Measurements from ENCODE around the gene RTL3.

GRCh38 chrX:78643096-78643495, 16.0 kb downstream of the RTL3 start:
- TF ChIP-seq, protein P1, sequence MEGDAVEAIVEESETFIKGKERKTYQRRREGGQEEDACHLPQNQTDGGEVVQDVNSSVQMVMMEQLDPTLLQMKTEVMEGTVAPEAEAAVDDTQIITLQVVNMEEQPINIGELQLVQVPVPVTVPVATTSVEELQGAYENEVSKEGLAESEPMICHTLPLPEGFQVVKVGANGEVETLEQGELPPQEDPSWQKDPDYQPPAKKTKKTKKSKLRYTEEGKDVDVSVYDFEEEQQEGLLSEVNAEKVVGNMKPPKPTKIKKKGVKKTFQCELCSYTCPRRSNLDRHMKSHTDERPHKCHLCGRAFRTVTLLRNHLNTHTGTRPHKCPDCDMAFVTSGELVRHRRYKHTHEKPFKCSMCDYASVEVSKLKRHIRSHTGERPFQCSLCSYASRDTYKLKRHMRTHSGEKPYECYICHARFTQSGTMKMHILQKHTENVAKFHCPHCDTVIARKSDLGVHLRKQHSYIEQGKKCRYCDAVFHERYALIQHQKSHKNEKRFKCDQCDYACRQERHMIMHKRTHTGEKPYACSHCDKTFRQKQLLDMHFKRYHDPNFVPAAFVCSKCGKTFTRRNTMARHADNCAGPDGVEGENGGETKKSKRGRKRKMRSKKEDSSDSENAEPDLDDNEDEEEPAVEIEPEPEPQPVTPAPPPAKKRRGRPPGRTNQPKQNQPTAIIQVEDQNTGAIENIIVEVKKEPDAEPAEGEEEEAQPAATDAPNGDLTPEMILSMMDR (conservative IDR thresholded peaks at IDR 0.05), result no peak
- no peak for TF ChIP-seq EZH2 (IDR thresholded peaks at IDR 0.05; ENCODE audit: low read depth)
